GM19372 (cell line): ENCODE measurements around the gene FBLN7.

Source experiments
- ATAC-seq: cut with Tn5 transposase; IDR thresholded peaks from one replicate; pipeline ENCODE4 v1.9.1; 2021; ENCODE audit warnings: mild to moderate bottlenecking, low read depth, moderate library complexity; ENCODE audit not compliant: unreplicated experiment

FBLN7 gene

GRCh38 chr2:112140205-112140802 lies 2.1 kb downstream of the FBLN7 start:
- ATAC-seq: no peak

GRCh38 chr2:112140899-112141625 lies 2.9 kb downstream of the FBLN7 start:
- ATAC-seq: no peak

- ATAC-seq: no peak
Measured at GRCh38 chr2:112141626-112142007, 3.4 kb downstream of the FBLN7 start.

GRCh38 chr2:112142525-112143078 lies 4.4 kb downstream of the FBLN7 start:
- no peak for ATAC-seq

- ATAC-seq: no peak
Measured at GRCh38 chr2:112143150-112143549, 5.0 kb downstream of the FBLN7 start.

GRCh38 chr2:112144966-112145365 lies 6.8 kb downstream of the FBLN7 start:
- ATAC-seq: no peak

- no peak for ATAC-seq
Measured at GRCh38 chr2:112147382-112148168, 9.4 kb downstream of the FBLN7 start.

- ATAC-seq: no peak
Measured at GRCh38 chr2:112148477-112148876, 10.3 kb downstream of the FBLN7 start.

- no peak for ATAC-seq
Measured at GRCh38 chr2:112149194-112149593, 11.0 kb downstream of the FBLN7 start.

GRCh38 chr2:112149866-112150435 lies 11.8 kb downstream of the FBLN7 start:
- no peak for ATAC-seq

- no peak for ATAC-seq
Measured at GRCh38 chr2:112150447-112150846, 12.3 kb downstream of the FBLN7 start.

- no peak for ATAC-seq
Measured at GRCh38 chr2:112150851-112151250, 12.7 kb downstream of the FBLN7 start.

- no peak for ATAC-seq
Measured at GRCh38 chr2:112151271-112151670, 13.1 kb downstream of the FBLN7 start.

- no peak for ATAC-seq
Measured at GRCh38 chr2:112151701-112152440, 13.7 kb downstream of the FBLN7 start.

GRCh38 chr2:112152476-112153178 lies 14.4 kb downstream of the FBLN7 start:
- ATAC-seq: no peak

- ATAC-seq: no peak
Measured at GRCh38 chr2:112153179-112153490, 14.9 kb downstream of the FBLN7 start.

GRCh38 chr2:112153501-112153900 lies 15.3 kb downstream of the FBLN7 start:
- no peak for ATAC-seq

- ATAC-seq: no peak
Measured at GRCh38 chr2:112154246-112155117, 16.3 kb downstream of the FBLN7 start.
